Smooth muscle cell (in vitro differentiated cells): ENCODE data around the gene EXOC3L4. TPM values are rescaled to one million over a fixed set of nuclear protein-coding genes. Genes with fewer than 3 reads are reported as not detected.
A peak's percentile ranks its signal among the peaks of the same experiment; 100 is the strongest.

ENCODE experiments used
- DNase-seq: peaks from one replicate; lab custom pipeline; 2025; ENCODE audit not compliant: unreplicated experiment; lab: John Stamatoyannopoulos, UW
- H2AFZ ChIP-seq: fragments of 200-600 bp; sonication (generic); 2 replicates; pipeline ENCODE4 v1.6.0; 2016; ENCODE audit warnings: antibody characterized with exemption, low read depth, mild to moderate bottlenecking
- H3F3A ChIP-seq: fragments of 200-600 bp; sonication (generic); 2 replicates; pipeline ENCODE4 v1.6.0; 2017; ENCODE audit warnings: antibody characterized with exemption, low read depth
- H3K27ac ChIP-seq: fragments of 200-600 bp; sonication (generic); 2 replicates; pipeline ENCODE4 v1.5.1; 2016; ENCODE audit warnings: low read depth, mild to moderate bottlenecking
- H3K27me3 ChIP-seq: fragments of 200-600 bp; sonication (generic); 2 replicates; pipeline ENCODE4 v1.6.1; 2016; ENCODE audit warnings: low read depth, mild to moderate bottlenecking
- H3K36me3 ChIP-seq: fragments of 200-600 bp; sonication (generic); 2 replicates; pipeline ENCODE4 v1.5.1; 2016; ENCODE audit warnings: low read depth
- H3K4me1 ChIP-seq: fragments of 200-600 bp; sonication (generic); 2 replicates; pipeline ENCODE4 v1.5.1; 2016; ENCODE audit warnings: low read depth
- H3K4me2 ChIP-seq: fragments of 200-600 bp; sonication (generic); 2 replicates; pipeline ENCODE4 v1.6.0; 2016; ENCODE audit warnings: mild to moderate bottlenecking
- H3K4me3 ChIP-seq: fragments of 200-600 bp; sonication (generic); 2 replicates; pipeline ENCODE4 v1.5.1; 2016; ENCODE audit warnings: mild to moderate bottlenecking
- H3K79me2 ChIP-seq: fragments of 200-600 bp; sonication (generic); 2 replicates; pipeline ENCODE4 v1.6.0; 2016; ENCODE audit warnings: low read depth, mild to moderate bottlenecking
- H3K9ac ChIP-seq: fragments of 200-600 bp; sonication (generic); 2 replicates; pipeline ENCODE4 v1.6.0; 2016; ENCODE audit warnings: low read depth
- H3K9me3 ChIP-seq: fragments of 200-600 bp; sonication (generic); replicated peaks from 2 replicates; pipeline ENCODE4 v1.5.1; 2016; ENCODE audit warnings: low read depth
- H4K20me1 ChIP-seq: fragments of 200-600 bp; sonication (generic); 2 replicates; pipeline ENCODE4 v1.6.0; 2016; ENCODE audit warnings: low read depth
- CTCF ChIP-seq: fragments of 200-600 bp; sonication (generic); IDR thresholded peaks from 2 replicates; pipeline ENCODE4 v1.5.1; 2017; ENCODE audit warnings: borderline replicate concordance, mild to moderate bottlenecking, antibody characterized with exemption; ENCODE audit not compliant: insufficient read depth, poor library complexity, severe bottlenecking
- WGBS: methylation state at CpG from one replicate; pipeline ENCODE4 v1.1.7; 2016; ENCODE audit warnings: low lambda C conversion rate; 5-methylcytosine and 5-hydroxymethylcytosine counted together
- polyA plus RNA-seq: library from polyadenylated mRNA; unstranded; fragments of >200 nt; fragmentation: Nextera tagmentation; extraction: Ambion mirVana; gene quantifications from 2 replicates; pipeline ENCODE4 v1.2.1, GENCODE V29; 2016
- total RNA-seq: library from RNA; depleted of rRNA; stranded (reverse); fragments of >200 nt; gene quantifications from 2 replicates; pipeline ENCODE4 v1.2.3, GENCODE V29; 2014

Gene EXOC3L4
- total and polyA plus RNA-seq, 2 experiments from 2014 or later = not detected

- Histone ChIP-seq H3K9me3 (no peaks in the 10 kb centered on the region), H3K4me3 (no peak overlapping the region), H3K79me2 (peaks cover 6% of the 10 kb centered on the region), H3F3A (no peaks in the 10 kb centered on the region), H3K4me1 (peaks cover 31% of the 10 kb centered on the region), H3K9ac (no peak overlapping the region), H2AFZ (no peak overlapping the region), H3K4me2 (peak overlapping the region; percentile 94), H3K27me3 (no peaks in the 10 kb centered on the region), H3K36me3 (no peaks in the 10 kb centered on the region), H3K27ac (no peak overlapping the region), H4K20me1 (peaks cover 53% of the 10 kb centered on the region)
- WGBS = 96% methylated on average over 13 of the region's 13 CpGs
- no peak for DNase-seq
- no peak for TF ChIP-seq CTCF
Measured at GRCh38 chr14:103125098-103126070, 30.9 kb downstream of the EXOC3L4 start.

GRCh38 chr14:103126088-103126872 lies 31.8 kb downstream of the EXOC3L4 start:
- Histone ChIP-seq H3K9me3 (no peaks in the 10 kb centered on the region), H4K20me1 (peaks cover 53% of the 10 kb centered on the region), H3K27ac (no peak overlapping the region), H3K27me3 (no peaks in the 10 kb centered on the region), H3K9ac (no peak overlapping the region), H3K4me1 (peaks cover 31% of the 10 kb centered on the region), H3F3A (no peaks in the 10 kb centered on the region), H3K4me2 (peak overlapping the region; percentile 83), H3K4me3 (peak overlapping the region; percentile 21), H2AFZ (no peak overlapping the region), H3K79me2 (peaks cover 6% of the 10 kb centered on the region), H3K36me3 (no peaks in the 10 kb centered on the region)
- 82% methylated on average over 22 of the region's 22 CpGs for WGBS
- no peak for DNase-seq
- no peak for TF ChIP-seq CTCF

DNA sequence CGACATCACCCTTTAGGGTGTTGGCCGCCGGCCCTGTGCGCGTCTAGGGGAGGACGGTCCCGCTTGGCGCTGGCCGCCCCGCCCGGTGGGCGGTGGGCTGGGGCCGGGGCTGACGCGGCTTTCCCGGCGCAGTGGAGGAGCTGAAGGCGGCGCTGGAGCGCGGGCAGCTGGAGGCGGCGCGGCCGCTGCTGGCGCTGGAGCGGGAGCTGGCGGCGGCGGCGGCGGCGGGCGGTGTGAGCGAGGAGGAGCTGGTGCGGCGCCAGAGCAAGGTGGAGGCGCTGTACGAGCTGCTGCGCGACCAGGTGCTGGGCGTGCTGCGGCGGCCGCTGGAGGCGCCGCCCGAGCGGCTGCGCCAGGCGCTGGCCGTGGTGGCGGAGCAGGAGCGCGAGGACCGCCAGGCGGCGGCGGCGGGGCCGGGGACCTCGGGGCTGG lies 32.4 kb downstream of the EXOC3L4 start:
- H3K27me3 ChIP-seq = no peaks in the 10 kb centered on the region
- H3F3A ChIP-seq = no peaks in the 10 kb centered on the region
- peak overlapping the region; percentile 21 for H3K4me3 ChIP-seq
- H3K27ac ChIP-seq = no peak overlapping the region
- DNase-seq = no peak
- H3K9ac ChIP-seq = no peak overlapping the region
- H2AFZ ChIP-seq = no peak overlapping the region
- H3K9me3 ChIP-seq = no peaks in the 10 kb centered on the region
- H3K79me2 ChIP-seq = peaks cover 6% of the 10 kb centered on the region
- TF ChIP-seq CTCF = no peak
- WGBS = 10% methylated on average over 39 of the region's 62 CpGs
- no peaks in the 10 kb centered on the region for H3K36me3 ChIP-seq
- H3K4me1 ChIP-seq = peaks cover 25% of the 10 kb centered on the region
- peaks cover 53% of the 10 kb centered on the region for H4K20me1 ChIP-seq
- peak overlapping the region; percentile 83 for H3K4me2 ChIP-seq
